COLO668 (cell line): ENCODE results near the gene ANKRD9.

Experiments used
- DNase-seq: peaks from one replicate; lab custom pipeline; 2025; ENCODE audit not compliant: unreplicated experiment; lab: John Stamatoyannopoulos, UW

The ANKRD9 gene

GRCh38 chr14:102499401-102500157 lies 10.0 kb downstream of the ANKRD9 start:
- DNase-seq = no peak

GRCh38 chr14:102498678-102499265 lies 10.8 kb downstream of the ANKRD9 start:
- no peak for DNase-seq

- DNase-seq = no peak
Observed at GRCh38 chr14:102497998-102498677, 11.4 kb downstream of the ANKRD9 start.

DNA sequence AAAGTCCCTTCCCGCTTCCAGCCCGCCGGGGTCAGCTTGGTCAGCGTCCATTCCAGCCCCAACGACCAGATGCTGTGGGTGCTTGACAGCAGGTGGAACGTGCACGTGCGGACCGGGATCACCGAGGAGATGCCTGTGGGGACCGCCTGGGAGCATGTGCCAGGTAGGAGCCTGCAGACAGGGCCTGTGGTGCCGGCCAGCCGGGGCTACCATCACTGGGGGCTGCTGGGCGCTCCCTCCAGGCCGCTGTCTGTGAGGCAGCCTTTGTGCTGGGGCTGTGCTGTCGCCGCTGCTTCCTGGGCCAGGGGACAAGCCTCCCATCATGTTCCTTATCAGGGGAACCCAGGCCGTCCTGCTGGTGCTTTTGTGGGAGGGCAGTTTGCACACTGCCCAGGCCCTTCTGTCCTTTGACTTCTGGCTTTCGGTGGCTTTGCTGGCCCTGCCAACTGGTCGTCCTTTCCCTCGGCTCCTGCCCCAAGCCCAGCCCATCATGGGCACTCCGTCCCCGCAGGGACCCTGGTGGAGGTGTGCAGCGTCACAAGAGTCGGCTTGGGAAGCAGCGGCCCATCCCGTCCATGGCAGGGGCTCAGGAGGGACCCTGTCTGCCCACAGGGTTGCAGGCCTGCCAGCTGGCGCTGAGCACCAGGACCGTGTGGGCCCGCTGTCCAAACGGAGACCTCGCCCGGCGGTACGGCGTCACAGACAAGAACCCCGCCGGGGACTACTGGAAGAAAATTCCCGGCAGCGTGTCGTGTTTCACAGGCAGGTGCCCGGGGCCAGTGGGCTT lies 12.4 kb downstream of the ANKRD9 start:
- DNase-seq = no peak

DNA sequence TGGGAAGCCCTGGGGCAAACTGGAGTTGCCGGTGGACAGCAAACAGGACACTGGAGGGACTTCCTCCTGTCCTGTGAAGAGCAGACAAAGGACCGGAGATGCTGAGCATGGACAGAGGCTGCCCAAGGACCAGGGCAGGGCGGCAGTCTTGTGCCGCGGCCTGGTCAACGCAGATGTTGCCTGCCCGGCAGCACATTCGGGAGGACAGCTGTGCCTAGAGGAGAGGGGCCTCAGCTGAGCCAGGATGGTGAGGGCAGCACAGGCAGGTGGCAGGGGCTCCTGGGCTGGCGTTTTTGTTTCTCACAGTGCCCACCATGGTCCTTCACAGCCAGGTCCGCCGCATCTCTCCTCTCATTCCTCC lies 13.3 kb downstream of the ANKRD9 start:
- no peak for DNase-seq

DNA sequence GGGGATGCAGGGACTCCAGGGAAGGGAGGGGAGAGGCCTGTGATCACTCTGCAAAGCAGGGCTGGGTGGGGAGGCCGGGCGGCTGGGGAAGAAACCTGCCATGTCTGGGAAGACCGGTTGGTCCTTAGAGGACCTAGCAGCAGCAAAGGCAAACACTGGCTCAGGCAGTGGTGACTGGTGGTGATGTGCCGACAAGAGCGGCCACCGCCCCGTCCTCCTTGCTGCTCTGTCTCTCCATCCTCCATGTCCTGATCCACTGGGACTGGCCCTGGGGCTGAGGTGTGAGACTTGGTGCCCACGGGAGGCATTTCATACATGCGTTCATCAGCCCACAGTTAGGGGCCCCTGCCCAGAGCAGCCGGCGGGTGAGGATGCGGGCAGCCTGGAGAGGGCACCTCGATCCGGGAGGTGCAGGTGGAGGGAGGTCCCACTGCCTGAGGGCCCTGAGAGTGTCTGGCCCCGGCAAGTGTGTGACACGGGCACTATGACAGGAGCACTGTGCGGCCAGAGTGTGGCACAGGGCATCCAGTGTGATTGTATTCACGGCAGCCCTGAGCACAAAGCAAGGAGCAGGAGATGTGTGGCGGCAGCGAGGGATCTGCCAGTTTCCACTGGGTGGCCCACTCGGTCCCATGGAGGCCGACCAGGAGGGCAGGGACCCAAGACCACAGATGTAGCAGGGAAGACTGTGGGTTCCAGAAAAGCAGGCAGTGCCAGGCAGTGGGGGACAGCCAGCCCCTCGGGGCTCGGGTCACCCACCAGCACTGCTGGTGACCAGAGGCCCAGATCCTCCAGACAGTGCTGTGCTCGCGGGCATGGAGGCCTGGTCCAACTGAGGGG lies 13.9 kb downstream of the ANKRD9 start:
- no peak for DNase-seq

- DNase-seq = no peak
Observed at GRCh38 chr14:102493585-102493984, 16.0 kb downstream of the ANKRD9 start.

GRCh38 chr14:102493096-102493495 lies 16.5 kb downstream of the ANKRD9 start:
- no peak for DNase-seq

- no peak for DNase-seq
Observed at GRCh38 chr14:102492531-102492910, 17.1 kb downstream of the ANKRD9 start.

DNA sequence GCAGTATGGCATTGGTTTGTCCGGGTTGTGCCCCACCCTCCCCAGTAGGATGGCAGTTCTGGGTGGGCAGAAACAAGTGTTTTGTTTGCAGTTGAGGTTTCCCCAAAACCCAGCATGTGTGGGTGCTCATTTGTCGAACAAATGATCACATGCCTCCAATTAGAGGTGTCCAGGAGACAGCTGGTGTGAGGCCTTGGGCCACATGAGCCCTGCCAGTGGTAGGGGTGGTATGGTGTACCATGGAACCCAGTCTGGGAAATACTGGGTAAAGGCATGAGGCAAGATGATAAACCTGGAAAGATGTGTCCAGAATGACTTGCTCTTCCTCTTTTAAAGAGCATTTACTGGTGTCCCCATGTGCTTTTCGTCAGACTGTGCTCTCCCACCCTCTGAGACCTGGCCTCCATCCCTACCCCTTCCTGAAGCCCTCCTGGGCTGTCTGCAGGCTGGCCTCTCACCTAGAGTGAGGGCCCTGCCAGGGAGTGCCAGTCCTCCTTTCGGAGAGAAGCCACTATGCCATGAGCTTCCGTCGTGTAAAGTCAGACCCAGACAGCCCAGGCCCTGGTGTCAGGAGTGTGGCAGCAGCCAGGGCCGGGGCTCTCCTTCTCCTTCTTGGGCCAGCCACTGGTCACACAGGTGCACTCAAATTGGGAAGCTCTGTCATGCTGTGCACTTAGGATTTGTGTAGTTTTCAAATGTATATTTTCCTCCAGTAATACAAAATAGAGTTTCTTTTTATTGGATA lies 17.6 kb downstream of the ANKRD9 start:
- no peak for DNase-seq

DNA sequence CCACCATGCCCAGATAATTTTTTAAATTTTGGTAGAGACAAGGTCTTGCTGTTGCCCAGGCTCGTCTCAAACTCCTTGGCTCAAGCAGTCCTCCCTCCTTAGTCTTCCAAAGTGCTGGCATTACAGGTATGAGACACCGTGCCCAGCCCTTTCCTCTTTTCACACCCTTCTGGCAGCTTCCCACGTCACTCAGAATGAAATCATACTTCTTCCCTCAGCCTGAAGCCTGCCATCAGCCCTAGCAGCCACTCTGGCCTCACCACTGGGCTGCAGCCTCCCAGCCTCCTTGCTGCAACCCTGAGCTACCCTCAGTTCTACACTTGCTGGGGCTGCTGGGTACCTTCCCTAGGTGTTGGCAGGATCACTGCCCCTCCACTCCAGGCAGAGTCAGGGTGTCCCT lies 18.2 kb downstream of the ANKRD9 start:
- no peak for DNase-seq

DNA sequence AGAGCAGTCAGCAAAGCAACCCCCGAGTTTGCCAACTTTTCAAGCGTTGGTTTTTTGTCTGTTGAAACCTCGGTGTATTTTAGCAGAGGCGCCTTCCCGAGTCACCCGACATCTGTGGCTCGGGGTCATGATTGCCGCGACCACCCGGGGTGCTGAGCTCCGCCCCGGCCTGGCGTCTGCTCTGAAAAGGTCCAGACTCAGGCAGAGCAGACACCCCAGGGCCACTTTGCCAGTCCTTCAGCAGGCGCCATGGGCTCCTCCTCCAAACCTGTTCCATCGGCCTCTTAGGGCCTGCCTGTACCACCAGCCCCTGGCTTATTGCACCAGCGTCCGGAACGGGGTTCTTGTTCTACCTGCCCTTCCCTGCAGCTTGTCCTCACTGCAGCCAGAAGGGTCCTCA lies 19.1 kb downstream of the ANKRD9 start:
- no peak for DNase-seq

- DNase-seq = no peak
Observed at GRCh38 chr14:102487204-102487577, 22.4 kb downstream of the ANKRD9 start.

- DNase-seq = no peak
Observed at GRCh38 chr14:102486513-102487203, 22.9 kb downstream of the ANKRD9 start.

DNA sequence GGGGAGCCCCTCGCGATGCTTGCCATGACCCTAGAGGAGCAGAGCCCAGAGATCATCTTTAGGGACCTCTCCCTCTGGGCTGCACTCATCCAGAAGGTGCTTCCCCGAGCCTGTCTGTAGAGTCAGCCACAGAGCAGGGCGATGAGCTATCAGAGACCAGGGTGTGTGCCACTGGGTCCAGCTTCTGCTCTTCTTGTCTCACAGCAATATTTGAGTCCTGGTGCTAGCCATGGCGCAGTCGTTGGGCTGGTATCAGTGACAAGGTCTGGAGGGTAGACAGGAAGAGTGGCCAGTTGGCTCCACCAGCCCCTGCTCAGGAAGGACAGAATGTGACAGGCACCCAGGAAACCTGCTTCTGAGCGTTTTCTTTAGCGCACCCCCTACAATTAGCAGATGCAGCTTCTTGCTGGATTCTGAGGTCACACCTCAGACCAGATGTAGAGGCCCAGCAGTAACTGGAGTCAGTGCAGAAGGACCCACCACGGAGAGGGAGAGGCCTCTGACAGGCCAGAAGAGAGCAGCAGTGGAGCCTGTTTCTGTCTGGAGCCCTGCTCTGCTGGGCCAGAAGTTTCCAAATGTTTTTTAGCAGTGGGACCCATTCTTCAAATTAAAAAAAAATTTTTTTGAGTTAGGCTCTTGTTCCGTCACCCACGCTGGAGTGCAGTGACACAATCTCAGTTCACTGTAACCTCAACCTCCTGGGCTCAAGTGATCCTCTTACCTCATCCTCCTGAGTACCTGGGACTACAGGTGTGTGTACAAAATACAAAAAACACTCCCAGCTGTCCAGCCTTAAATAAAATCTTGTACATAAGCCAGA lies 23.7 kb downstream of the ANKRD9 start:
- no peak for DNase-seq

GRCh38 chr14:102484316-102484715 lies 25.3 kb downstream of the ANKRD9 start:
- no peak for DNase-seq

- no peak for DNase-seq
Observed at GRCh38 chr14:102481791-102482238, 27.8 kb downstream of the ANKRD9 start.

DNA sequence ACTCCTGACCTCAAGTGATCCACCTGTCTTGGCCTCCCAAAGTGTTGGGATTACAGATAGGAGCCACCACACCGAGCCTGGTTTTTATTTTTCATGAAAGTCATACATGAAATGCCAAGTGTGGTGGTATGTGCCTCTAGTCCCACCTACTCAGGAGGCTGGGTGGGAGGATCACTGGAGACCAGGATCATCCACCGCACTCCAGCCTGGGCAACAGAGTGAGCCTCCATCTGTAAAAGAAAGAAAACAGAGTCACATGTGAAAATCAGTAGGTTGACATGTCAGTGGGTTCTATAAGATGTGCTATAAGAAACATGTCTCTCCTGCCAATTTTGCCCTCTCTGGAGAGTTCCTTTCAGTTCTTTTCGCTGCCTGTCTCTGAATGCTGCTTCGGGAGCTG lies 28.2 kb downstream of the ANKRD9 start:
- no peak for DNase-seq

- DNase-seq = peak; percentile 10
Observed at GRCh38 chr14:102479777-102480176, 29.8 kb downstream of the ANKRD9 start.
